HG03060 (cell line): ENCODE measurements around the gene MYH11.
"Not testable (repeated sequence)": the region's sequence is repeated elsewhere in the genome, so short reads cannot be mapped to it uniquely, and the experiment has no call there.

Source experiments
- ATAC-seq: cut with Tn5 transposase; IDR thresholded peaks from one replicate; pipeline ENCODE4 v1.9.1; 2021; ENCODE audit warnings: low read depth, moderate number of reproducible peaks; ENCODE audit not compliant: unreplicated experiment

The MYH11 gene

GRCh38 chr16:15689290-15689689, 167.5 kb downstream of the MYH11 start:
- no peak for ATAC-seq

- no peak for ATAC-seq
Observed at GRCh38 chr16:15686287-15686686, 170.5 kb downstream of the MYH11 start.

- no peak for ATAC-seq
Observed at GRCh38 chr16:15682105-15682570, 174.7 kb downstream of the MYH11 start.

- no peak for ATAC-seq
Observed at GRCh38 chr16:15677447-15677846, 179.4 kb downstream of the MYH11 start.

GRCh38 chr16:15676506-15676905, 180.3 kb downstream of the MYH11 start:
- no peak for ATAC-seq

- no peak for ATAC-seq
Observed at GRCh38 chr16:15674571-15674970, 182.3 kb downstream of the MYH11 start.

GRCh38 chr16:15672514-15673167, 184.2 kb downstream of the MYH11 start:
- ATAC-seq, result no peak

- not testable (repeated sequence) for ATAC-seq
Observed at GRCh38 chr16:15672127-15672513, 184.7 kb downstream of the MYH11 start.

- no peak for ATAC-seq
Observed at GRCh38 chr16:15671530-15672117, 185.2 kb downstream of the MYH11 start.

- no peak for ATAC-seq
Observed at GRCh38 chr16:15667091-15667742, 189.6 kb downstream of the MYH11 start.

- ATAC-seq, result no peak
Observed at GRCh38 chr16:15665107-15665506, 191.7 kb downstream of the MYH11 start.

GRCh38 chr16:15660203-15660601, 196.6 kb downstream of the MYH11 start:
- ATAC-seq, result no peak

GRCh38 chr16:15658556-15658955, 198.3 kb downstream of the MYH11 start:
- ATAC-seq, result no peak

- ATAC-seq, result no peak
Observed at GRCh38 chr16:15658149-15658548, 198.7 kb downstream of the MYH11 start.

- not testable (repeated sequence) for ATAC-seq
Observed at GRCh38 chr16:15655561-15655960, 201.3 kb downstream of the MYH11 start.

- no peak for ATAC-seq
Observed at GRCh38 chr16:15654591-15654990, 202.2 kb downstream of the MYH11 start.

- ATAC-seq, result no peak
Observed at GRCh38 chr16:15653227-15653626, 203.6 kb downstream of the MYH11 start.
